Activated CD4-positive, CD25-positive, alpha-beta regulatory T cell treated with anti-CD3 and anti-CD28 coated beads, Interleukin-2, amount 50 U/mL, for 16 hours (primary cell): ENCODE results near the gene ADARB2.
"Not testable (repeated sequence)": the region's sequence is repeated elsewhere in the genome, so short reads cannot be mapped to it uniquely, and the experiment has no call there.

ENCODE experiments used
- DNase-seq: peaks from one replicate; pipeline ENCODE4 v3.0.0-alpha.2; 2020; ENCODE audit warnings: low read depth, low spot score

The ADARB2 gene

DNA sequence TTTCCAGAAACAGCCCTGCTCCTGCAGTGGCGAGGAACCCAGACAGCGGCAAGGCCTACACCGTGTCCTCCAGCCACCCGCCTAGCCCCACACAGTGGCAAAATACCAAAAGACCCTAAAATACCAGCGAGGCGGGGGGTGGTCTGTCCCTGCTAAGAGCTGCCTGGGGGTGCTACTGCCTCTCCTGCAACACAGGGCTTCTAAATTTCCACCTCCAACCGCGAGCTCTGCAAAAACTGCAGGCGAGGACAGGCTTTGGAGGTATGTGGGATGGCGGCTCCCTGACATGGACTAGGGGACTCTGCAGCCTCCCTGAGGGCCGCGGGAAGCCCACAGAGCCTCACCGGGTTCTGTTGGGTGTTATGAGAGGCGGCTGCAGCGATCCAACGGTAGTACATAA is 558.8 kb downstream of the ADARB2 start:
- no peak for DNase-seq

DNA sequence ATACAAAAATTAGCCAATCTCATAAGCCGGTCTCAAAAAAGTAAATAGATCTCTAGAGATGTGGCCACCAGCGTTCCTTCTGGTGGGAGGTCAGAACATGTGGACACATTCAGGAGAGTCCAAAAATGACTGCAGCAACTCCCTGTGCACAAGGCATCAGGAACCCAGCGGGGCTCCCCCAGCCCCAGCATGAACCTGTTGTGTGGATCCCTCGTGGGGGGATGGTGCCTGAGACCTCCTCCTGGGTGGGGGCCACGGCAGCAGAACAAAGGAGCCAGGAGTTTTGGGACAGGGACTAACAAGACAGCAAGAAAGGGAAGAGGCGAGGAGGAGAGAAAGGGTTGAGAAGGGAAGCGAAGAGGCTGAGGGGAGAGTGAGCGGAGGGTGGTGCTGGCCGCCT is 559.4 kb downstream of the ADARB2 start:
- no peak for DNase-seq

DNA sequence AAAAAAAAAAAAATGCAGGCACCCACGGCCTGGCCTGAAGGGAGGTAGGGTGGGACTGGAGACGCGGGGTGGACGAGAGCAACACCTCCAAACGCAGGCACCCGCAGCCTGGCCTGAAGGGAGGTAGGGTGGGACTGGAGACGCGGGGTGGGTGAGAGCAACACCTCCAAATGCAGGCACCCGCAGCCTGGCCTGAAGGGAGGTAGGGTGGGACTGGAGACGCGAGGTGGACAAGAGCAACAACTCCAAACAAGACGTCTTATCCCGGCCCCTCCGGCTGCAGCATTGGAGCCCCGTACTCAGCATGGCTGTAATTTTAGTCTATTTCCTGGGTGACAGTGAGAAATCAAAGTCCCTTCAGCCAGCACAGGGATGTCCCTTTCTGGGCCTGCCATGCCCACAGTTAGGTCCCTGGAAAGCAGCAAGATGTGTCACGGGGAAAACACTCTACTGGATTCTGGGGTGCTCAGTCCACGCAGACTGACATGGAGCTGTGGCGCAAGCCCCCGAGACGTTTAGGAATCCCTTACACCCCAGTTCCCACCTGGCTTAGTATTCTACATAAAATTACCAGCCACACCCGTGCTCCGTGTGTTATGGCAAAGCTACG is 561.3 kb downstream of the ADARB2 start:
- DNase-seq = no peak

DNA sequence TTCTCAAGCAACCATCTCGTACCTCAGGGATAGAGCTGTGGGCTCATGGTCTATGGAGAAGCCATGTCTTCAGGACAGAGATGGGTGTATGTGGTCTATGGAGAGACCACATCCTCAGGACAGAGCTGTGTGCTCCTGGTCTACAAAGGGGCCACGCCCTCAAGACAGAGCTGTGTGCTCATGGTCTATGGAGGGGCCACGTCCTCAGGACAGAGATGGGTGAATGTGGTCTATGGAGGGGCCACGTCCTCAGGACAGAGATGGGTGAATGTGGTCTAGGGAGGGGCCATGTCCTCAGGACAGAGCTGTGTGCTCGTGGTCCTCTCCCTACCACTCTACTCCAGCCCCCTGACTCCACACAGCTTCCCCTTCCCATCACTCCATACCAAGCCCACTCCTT is 563.3 kb downstream of the ADARB2 start:
- no peak for DNase-seq

DNA sequence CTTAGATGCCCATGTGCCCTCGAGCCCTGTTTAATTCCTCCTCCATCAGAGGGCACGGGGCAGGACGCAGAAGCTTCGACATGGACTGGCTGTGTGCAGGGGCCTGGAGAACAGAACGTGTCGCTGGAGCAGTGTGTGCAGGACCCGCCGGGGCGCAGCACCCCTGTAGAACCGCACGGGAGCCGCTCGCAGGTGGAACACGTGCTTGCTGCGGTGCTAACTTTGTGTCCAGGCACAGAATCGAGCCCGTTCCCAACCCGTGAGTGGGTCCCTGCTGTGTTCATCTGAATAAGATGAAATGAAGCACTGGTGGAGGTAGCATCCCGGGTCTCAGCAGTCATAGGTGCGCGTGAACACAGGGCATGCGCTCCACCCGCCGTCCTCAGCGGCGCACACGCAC is 564.2 kb downstream of the ADARB2 start:
- no peak for DNase-seq

DNA sequence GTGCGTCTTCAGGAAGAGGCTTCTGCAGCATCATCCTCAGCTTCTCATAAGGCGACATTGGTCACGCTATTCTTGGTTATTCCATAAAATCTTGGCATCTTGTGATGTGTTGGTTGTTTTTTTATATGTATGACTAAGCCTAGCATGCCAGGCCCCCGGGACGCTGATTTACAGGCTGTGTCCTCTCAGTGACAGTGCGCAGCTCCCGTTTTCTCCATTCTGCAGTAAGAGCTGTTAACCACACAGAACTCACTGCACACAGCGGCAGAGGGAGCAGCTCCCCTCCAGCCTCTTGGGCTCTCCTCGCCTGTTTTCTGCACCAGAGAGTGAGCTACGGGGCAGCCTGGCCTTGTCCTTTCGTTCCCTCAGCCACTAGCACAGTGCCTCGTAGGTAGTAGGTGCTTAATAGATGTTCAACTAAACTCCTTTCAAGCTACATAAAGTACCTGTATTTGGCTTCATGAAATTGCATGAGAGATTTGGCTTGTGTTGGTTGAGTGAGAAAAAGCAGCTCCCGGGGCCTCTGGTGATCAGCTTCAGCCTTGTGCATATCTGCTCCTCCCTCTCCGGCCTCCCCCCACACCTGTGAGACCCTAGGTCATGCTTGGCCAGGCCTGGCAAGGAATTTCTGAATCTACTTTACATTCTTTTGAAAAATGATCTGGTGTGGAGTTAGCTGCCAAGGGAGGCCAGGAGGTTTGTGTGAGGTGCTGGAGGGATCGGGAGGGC is 564.9 kb downstream of the ADARB2 start:
- DNase-seq = no peak

DNA sequence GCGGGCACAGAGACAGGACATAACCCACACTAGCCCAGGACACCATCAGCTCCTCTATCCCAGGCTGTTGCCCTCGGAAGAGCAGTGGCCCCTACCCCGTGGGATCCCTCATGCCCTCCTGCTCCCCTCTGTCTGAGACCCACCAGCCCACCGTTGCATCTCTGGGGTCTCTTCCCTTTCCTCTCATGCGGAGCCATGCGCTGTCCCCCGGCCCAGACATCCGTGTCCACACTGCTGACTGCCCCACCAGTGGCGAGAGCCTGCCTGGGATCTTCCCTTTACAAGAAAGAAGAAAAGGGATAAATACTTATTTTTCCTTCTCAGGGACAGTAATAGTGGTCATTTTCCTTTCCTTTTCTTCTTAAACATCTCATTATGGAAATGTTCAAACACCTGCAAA is 565.7 kb downstream of the ADARB2 start:
- DNase-seq = no peak

DNA sequence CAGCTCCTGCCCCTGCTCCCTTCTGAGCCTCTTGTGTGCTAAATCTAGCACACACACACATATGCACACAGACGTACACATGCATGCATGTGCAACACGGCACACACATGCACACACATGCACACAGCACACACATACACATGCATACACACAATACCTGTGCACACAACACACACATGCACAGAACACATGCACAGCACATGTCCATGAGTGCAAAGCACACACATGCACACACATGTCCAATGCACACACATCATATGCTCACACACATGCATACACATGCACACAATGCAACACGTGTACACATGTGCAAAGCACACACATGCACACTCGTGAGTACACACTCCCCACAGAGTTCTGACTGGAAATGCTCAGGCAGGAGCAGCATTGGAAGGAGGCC is 566.1 kb downstream of the ADARB2 start:
- DNase-seq = no peak

DNA sequence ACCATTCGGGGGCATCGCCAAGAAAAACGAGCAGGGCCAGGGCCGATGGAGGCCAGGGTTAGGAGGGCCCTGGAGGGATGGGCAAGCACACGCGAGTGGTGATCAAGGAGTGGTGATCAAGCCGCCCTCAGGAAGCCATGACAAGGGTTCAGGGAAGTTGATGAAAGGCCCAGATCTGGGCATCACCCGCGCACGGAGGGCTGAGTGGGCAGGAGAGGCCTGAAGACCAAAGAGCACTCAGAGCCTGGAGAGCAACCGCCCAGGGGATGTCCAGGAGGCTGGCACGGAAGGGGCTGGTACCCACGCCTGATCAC is 566.5 kb downstream of the ADARB2 start:
- DNase-seq = no peak

DNA sequence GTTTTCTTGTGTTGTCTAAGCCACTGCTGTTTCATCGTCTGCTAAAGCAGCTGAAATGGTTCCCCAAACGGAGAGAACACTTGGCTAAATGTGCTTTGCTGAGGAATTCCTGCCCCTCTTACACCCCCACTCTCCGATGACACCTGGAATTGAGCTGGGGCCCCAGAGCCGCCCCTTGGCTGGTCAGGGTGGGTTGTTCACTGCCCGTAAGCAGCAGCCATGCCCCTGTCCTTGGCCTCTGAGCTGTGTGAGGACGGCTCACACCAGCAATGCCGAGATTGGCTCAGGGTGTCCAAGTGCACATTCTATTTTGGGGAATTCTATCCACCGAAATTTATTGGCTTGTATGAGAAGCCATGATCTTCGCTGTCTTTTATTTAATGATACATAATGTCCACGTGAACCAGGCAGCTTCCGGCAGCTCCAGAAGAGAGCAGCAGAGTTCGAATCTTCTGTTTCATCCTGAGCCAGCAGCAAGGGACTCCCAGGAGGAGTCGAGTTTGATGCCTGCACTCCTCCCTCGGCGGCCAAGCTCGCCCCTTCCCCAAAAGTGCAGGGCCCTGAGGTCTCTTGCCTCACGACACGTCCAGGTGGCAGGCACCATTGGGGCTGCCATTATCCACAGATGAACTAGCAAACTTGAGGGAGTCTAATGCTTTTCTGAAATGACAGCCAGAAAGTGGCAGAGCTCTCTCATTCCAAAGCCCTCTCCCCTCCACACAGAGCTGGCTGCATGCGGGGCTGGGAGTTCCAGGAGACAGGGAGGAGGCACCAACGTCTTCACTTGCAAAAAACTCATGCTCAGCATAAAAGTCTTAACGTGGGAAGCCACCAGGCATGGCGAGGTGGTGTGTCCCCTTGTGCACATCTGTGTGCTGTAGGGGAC is 567.1 kb downstream of the ADARB2 start:
- DNase-seq = no peak

DNA sequence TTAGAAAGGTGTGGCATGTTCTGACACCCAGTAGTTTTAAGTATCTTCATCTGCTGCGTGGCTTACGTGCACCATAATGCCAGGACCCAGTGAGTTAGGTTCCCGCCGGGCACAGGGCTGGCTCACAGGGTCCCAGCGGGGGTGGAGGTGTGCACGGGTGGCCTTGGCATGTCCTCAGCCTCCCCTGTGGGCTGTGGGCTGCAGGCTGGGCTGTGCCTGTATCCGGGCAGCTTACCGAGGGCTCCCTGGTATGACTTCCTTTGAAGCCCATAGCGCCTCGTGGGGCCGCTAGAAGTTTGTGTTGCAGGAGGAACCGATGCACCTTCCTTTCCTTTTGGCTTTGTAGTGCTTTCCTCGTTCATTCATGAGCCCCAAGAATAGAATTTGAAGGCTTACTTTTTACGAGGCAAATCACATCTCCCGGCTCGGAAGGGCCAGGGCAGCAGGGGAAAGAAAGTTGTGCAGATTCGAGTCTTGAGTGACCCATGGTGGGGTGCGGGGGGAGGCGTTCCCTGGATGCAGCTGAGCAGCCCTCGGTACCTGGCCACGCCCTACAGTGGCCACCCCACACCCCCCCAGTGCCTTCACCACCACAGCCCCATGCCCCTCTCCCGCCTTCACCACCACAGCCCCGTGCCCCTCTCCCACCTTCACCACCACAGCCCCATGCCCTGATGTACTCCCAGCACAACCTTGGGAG is 568.0 kb downstream of the ADARB2 start:
- no peak for DNase-seq

DNA sequence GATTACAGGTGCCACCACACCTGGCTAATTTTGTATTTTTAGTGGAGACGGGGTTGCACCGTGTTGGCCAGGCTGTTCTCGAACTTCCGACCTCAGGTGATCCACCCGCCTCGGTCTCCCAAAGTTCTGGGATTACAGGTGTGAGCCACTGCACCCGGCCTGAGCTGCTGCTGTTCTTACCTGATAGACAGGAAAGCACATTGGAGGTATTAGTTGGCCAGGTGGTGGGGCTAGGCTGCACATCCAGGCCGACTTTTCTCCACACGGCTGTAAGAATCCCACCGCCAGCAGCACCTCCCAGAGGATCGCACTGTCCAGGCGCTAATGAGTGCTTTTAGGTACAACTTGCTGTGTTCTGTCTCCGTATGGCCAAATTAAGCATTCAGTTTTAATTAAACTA is 568.6 kb downstream of the ADARB2 start:
- no peak for DNase-seq

DNA sequence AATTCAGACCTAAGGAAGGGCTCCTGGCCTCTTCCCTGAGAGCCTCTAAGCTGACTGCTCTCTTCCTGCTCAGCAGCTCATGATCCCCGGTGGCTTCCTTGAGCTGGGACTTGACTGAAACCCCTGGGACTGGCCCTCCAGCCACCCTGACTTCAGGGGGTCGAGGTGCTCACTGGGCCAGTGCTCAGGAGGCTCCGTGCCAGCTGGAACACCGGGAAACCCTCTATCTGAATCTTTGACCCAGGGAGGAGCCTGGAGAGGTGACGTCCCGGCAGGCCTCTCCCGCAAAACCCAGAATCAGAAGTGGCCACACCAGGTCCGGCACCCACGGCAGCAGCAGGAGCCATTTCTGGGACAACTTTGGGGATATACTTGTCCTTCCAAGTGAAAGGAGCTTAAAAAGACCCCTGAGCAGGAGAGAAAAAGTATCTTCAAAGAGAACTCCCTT is 570.5 kb downstream of the ADARB2 start:
- no peak for DNase-seq

DNA sequence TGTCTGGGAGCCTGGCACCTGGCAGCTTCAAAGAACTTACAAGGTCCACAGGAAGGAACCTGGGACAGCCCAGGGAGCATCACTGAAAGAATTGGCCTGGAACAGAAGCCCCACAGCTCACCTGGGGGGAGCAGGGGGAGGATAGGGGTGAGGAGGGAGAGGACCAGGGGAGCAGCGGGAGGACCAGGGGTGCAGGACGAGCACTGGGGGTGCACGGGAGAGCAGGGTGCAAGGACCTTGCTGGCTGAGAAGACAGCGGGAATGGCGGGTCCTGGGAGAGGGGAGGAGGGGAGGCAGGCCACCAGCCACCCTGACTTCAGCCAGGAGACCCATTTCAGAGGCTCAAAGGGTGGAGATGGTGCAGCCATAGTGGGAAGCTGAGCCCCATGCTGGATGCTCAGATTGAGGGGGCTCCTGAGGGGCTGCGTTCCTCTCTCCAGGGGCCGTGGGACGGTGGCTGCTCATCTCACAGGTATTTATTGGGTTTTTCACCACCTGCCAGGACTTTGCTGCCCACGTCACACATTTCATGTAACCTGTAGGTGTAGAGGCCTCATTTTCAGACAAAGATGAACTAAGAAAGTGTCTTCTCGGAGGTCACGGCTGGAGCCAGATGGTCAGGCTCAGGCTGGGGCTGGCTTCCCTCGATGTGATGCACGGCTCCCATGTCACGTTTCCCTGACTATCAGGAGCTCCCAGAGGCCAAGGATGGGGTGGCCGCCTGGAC is 571.1 kb downstream of the ADARB2 start:
- DNase-seq = no peak

DNA sequence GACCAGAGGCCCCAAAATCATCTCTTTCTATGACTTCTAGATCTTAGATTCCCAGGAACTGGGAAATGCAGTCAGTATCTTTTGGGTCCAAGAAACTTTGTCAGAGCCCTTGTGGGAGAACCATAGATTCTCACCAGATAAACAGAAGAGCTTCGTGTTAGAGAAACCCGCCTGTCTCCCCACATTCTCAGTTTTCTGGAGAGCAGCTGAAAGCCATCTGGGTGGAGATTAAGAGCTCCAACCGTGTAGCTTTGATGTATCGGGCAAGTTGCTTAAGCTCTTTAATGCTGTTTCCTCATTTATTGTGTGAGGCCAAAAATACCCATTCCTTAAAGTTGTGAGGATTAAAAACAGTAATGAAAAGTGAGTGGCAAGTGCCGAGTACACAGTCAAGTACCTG is 573.5 kb downstream of the ADARB2 start:
- DNase-seq = no peak

DNA sequence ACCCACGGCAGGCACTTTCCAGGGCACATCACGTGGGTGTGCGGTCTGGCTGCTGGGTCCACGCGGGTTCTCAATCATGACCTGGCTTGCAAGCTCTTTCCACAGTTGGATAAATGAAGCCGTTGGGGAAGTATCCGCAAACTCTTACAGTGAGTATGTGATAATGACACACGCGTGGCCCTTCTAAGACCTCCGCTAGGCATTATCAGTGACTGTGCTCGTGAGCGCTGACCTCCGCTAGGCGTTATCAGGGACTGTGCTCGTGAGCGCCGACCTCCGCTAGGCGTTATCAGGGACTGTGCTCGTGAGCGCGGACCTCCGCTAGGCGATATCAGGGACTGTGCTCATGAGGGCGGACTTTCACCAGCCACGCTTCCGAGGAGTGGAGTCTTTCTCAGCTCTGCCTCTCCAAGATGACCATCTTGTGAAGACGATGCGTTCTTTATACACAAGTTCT is 574.1 kb downstream of the ADARB2 start:
- no peak for DNase-seq

DNA sequence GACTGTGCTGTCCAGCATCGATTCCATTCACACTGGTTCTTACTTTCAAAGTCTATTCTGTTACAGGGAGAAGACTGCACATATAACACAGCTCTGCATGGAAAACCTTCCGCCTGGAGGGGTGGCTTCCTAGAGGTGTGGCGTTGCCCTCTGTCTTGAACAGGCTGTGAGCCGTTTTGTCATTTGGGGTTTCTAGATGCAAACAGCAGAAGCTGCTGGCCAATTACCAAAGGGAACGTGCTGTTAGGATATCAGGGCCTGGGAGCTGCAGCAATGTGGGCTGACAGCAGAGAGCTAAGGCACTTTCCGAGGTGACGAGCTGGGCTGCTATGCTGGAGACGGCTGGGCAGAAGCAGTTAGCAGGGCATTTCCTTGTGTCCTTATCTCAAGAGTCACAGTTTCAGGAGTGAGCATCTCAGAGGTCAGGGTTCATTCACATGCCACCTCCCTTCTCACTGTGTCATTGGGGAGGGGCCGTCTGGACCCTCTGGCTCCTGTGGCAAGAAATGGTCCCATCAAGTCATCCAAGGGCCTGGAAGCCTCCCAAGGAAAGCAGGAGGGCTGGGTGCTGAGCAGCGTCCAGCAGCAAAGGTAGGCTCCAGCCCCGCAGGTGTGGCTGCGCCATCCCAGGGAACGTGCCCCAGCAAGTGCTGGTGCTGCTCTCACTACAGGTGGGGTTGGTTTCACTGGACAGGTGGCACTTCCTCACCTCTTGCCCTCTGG is 574.7 kb downstream of the ADARB2 start:
- DNase-seq = no peak

DNA sequence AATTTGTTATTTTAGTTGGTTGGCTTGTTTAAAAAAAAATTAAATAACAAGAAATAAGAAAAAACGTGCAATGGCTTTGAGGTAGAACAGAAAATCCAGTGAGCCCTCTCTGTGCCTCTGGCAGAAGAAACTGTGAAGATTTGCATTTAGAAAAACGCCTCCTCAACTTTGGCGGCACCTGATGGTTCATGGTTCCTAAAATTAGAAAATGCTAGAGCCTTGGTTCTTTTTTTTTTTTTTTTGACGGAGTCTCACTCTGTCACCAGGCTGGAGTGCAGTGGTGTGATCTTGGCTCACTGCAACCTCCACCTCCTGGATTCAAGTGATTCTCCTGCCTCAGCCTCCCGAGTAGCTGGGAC is 576.0 kb downstream of the ADARB2 start:
- not testable (repeated sequence) for DNase-seq

DNA sequence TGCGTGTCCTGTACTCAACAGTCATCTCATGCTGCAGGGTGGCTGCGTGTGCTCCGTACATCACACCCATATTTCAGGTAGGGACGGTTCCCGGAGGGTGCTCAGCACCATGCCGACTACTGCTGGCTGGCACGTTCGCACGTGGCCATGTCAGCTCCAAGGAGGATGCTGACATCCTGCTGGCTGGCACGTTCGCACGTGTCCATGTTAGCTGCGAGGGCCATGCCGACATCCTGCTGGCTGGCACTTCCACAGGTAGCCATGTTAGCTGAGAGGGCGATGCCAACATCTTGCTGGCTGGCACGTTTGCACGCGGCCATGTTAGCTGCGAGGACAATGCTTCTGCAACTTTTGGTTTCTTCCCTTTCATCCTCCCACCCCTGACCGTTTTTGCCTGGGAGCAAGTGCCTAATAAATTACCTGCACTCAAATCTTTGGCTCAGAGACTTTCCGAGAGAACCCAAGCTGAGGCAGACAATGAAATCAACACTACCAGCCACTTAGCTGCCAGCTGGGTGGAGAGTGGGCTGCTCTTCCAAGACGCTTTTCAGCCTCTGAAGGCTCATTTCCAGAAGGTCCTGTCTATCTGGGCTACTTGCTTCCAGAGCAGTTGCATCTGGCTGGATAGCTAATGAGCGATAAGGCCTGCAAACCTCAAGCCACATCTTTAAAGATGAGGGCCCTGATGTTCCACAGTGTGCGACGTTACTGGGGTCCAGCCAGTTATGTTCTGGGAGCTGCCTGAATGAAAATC is 576.6 kb downstream of the ADARB2 start:
- no peak for DNase-seq
